ENCODE measurements around the gene EXO1. TPM values are rescaled to one million over a fixed set of nuclear protein-coding genes. Genes with fewer than 3 reads are reported as not detected.

The EXO1 gene
- total and polyA plus RNA-seq, 9 of the 15 experiments (the other 6 are each of a cell fraction or from before 2014, with no cell fraction given) = 36.0 to 125 (median 83.9) TPM

- TF ChIP-seq DPF2 (IDR thresholded peaks at IDR 0.05) = no peak
- no peak for TF ChIP-seq ZFX (CRISPR knock-in tag; IDR thresholded peaks at IDR 0.05)
- TF ChIP-seq, protein P1, sequence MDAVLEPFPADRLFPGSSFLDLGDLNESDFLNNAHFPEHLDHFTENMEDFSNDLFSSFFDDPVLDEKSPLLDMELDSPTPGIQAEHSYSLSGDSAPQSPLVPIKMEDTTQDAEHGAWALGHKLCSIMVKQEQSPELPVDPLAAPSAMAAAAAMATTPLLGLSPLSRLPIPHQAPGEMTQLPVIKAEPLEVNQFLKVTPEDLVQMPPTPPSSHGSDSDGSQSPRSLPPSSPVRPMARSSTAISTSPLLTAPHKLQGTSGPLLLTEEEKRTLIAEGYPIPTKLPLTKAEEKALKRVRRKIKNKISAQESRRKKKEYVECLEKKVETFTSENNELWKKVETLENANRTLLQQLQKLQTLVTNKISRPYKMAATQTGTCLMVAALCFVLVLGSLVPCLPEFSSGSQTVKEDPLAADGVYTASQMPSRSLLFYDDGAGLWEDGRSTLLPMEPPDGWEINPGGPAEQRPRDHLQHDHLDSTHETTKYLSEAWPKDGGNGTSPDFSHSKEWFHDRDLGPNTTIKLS (IDR thresholded peaks at IDR 0.05; ENCODE audit: borderline replicate concordance, low read depth) = no peak
- no peak for TF ChIP-seq ID3 (CRISPR knock-in tag; IDR thresholded peaks at IDR 0.05)
- no peak for TF ChIP-seq ID3 (tag; IDR thresholded peaks at IDR 0.05)
- no peak for TF ChIP-seq NONO (IDR thresholded peaks at IDR 0.05; ENCODE audit: low read depth in 2 of 2, low read length in 1 of 2)
These were observed 84.8 kb downstream of the EXO1 start (continued) for GRCh38 chr1:241932845-241933244.

GRCh38 chr1:241934201-241934848 is 86.3 kb downstream of the EXO1 start:
- H3K4me2 ChIP-seq (ENCODE audit: insufficient read depth, low read length) = no peak overlapping the region
- WGBS (ENCODE audit: insufficient coverage, low coverage, missing lambda C conversion rate) = 3% methylated on average over 12 of the region's 12 CpGs
- H3K27ac ChIP-seq (ENCODE audit: extremely low read depth, low read depth, low read length) = no peak overlapping the region
- ChIA-PET CTCF (ENCODE audit: low intra/inter-chr PET ratio) (no interaction called here), POLR2A (no interaction called here)
- no peaks in the 10 kb centered on the region for H3K36me3 ChIP-seq (ENCODE audit: control insufficient read depth, insufficient read depth, low read length)
- in situ Hi-C loops (cut with MboI) = no loop called here
- BruUV-seq (replicated peaks) = no TSS peak
- H3K4me3 ChIP-seq = no peak overlapping the region
- no peaks in the 10 kb centered on the region for H3K9me1 ChIP-seq (ENCODE audit: control insufficient read depth, insufficient read depth, low read length)
- peaks cover 18 to 47% of the 10 kb centered on the region in 2 experiments for H3K27me3 ChIP-seq (ENCODE audit: control insufficient read depth in 2 of 2, insufficient read depth in 2 of 2, low read length in 2 of 2)
- no peak overlapping the region for H2AFZ ChIP-seq (ENCODE audit: low read depth, low read length)
- intact Hi-C loops (cut with micrococcal nuclease) = no loop called here
- no peak overlapping the region for H3K9ac ChIP-seq (ENCODE audit: insufficient read depth in 1 of 2, low read depth in 2 of 2, low read length in 2 of 2)
- no peaks in the 10 kb centered on the region for H3K9me3 ChIP-seq (replicated peaks; ENCODE audit: control insufficient read depth, insufficient read depth, low read depth, low read length)
- DNase-seq (ENCODE audit: extremely low read depth in 1 of 4, low spot score in 3 of 4) (peak in 2 of 4 experiments; percentile 9 to 11), ATAC-seq (peak; percentile 76), FAIRE-seq (no peak)
- no peaks in the 10 kb centered on the region for H3K79me2 ChIP-seq (ENCODE audit: control insufficient read depth, insufficient read depth, low read length)
- no peaks in the 10 kb centered on the region for H3K4me1 ChIP-seq (replicated peaks in 1 of 2; ENCODE audit: control insufficient read depth in 2 of 2, insufficient read depth in 2 of 2, low read length in 2 of 2)
- H4K20me1 ChIP-seq (replicated peaks; ENCODE audit: control insufficient read depth, insufficient read depth, low read length) = no peaks in the 10 kb centered on the region
- no peak for TF ChIP-seq ZNF511 (CRISPR knock-in tag; IDR thresholded peaks at IDR 0.05)
- TF ChIP-seq, protein P2, sequence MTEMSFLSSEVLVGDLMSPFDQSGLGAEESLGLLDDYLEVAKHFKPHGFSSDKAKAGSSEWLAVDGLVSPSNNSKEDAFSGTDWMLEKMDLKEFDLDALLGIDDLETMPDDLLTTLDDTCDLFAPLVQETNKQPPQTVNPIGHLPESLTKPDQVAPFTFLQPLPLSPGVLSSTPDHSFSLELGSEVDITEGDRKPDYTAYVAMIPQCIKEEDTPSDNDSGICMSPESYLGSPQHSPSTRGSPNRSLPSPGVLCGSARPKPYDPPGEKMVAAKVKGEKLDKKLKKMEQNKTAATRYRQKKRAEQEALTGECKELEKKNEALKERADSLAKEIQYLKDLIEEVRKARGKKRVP (CRISPR knock-in tag; IDR thresholded peaks at IDR 0.05) = no peak
- TF ChIP-seq PATZ1 (CRISPR knock-in tag; IDR thresholded peaks at IDR 0.05; ENCODE audit: borderline replicate concordance) = no peak
- TF ChIP-seq UBTF (IDR thresholded peaks at IDR 0.05; ENCODE audit: borderline replicate concordance in 1 of 2, low read depth in 2 of 2, low read length in 2 of 2) = no peak
- no peak for TF ChIP-seq RNF2 (IDR thresholded peaks at IDR 0.05)
- no peak for TF ChIP-seq FOXJ2 (tag; IDR thresholded peaks at IDR 0.05)
- TF ChIP-seq LEF1 (IDR thresholded peaks at IDR 0.05) = no peak
